HG02943 (cell line): ENCODE results near the gene SDC3.

Source experiments
- ATAC-seq: cut with Tn5 transposase; IDR thresholded peaks from one replicate; pipeline ENCODE4 v1.9.1; 2021; ENCODE audit warnings: mild to moderate bottlenecking, low read depth, moderate library complexity; ENCODE audit not compliant: unreplicated experiment

Gene SDC3

GRCh38 chr1:30857062-30857461, 51.5 kb downstream of the SDC3 start:
- ATAC-seq = no peak

- no peak for ATAC-seq
These were observed 52.2 kb downstream of the SDC3 start for GRCh38 chr1:30856260-30856790.

- ATAC-seq = no peak
These were observed 52.8 kb downstream of the SDC3 start for GRCh38 chr1:30855686-30856259.

- no peak for ATAC-seq
These were observed 55.2 kb downstream of the SDC3 start for GRCh38 chr1:30853350-30853749.

- ATAC-seq = no peak
These were observed 56.5 kb downstream of the SDC3 start for GRCh38 chr1:30852026-30852425.

GRCh38 chr1:30851286-30851685, 57.3 kb downstream of the SDC3 start:
- no peak for ATAC-seq

GRCh38 chr1:30850607-30851006, 58.0 kb downstream of the SDC3 start:
- ATAC-seq = no peak

GRCh38 chr1:30848130-30848529, 60.4 kb downstream of the SDC3 start:
- ATAC-seq = no peak

- no peak for ATAC-seq
These were observed 61.1 kb downstream of the SDC3 start for GRCh38 chr1:30847358-30847972.

GRCh38 chr1:30846587-30846986, 62.0 kb downstream of the SDC3 start:
- ATAC-seq = no peak

- no peak for ATAC-seq
These were observed 62.7 kb downstream of the SDC3 start for GRCh38 chr1:30845904-30846290.

GRCh38 chr1:30845237-30845903, 63.2 kb downstream of the SDC3 start:
- no peak for ATAC-seq

GRCh38 chr1:30844631-30845030, 63.9 kb downstream of the SDC3 start:
- no peak for ATAC-seq

GRCh38 chr1:30842697-30843354, 65.7 kb downstream of the SDC3 start:
- no peak for ATAC-seq

- no peak for ATAC-seq
These were observed 67.5 kb downstream of the SDC3 start for GRCh38 chr1:30840904-30841598.

GRCh38 chr1:30839827-30840359, 68.7 kb downstream of the SDC3 start:
- no peak for ATAC-seq

GRCh38 chr1:30838996-30839395, 69.6 kb downstream of the SDC3 start:
- ATAC-seq = no peak

GRCh38 chr1:30837653-30838052, 70.9 kb downstream of the SDC3 start:
- ATAC-seq = no peak

- ATAC-seq = no peak
These were observed 74.3 kb downstream of the SDC3 start for GRCh38 chr1:30834253-30834652.

GRCh38 chr1:30830537-30830936, 78.0 kb downstream of the SDC3 start:
- ATAC-seq = no peak
